GM23338 (cell line): ENCODE data around the gene KCNQ1OT1. TPM values are rescaled to one million over a fixed set of nuclear protein-coding genes. Genes with fewer than 3 reads are reported as not detected.
A peak's percentile ranks its signal among the peaks of the same experiment; 100 is the strongest.

ENCODE experiments used
- ATAC-seq: fragments of 200-7000 bp; cut with Tn5 transposase; 3 replicates; pipeline ENCODE4 v1.9.1; 2020
- DNase-seq: peaks from one replicate; pipeline ENCODE4 v3.0.0-alpha.2; 2015; ENCODE audit warnings: low spot score
- H2AFZ ChIP-seq: fragments of 200-600 bp; sonication (generic); 2 replicates; pipeline ENCODE4 v1.8.0; 2016; ENCODE audit warnings: antibody characterized with exemption, mild to moderate bottlenecking, moderate library complexity
- H3F3A ChIP-seq: fragments of 200-600 bp; sonication (generic); replicated peaks from 2 replicates; pipeline ENCODE4 v1.8.0; 2017; ENCODE audit warnings: antibody characterized with exemption, mixed run types, low read depth
- H3K27ac ChIP-seq: fragments of 200-600 bp; sonication (generic); 2 replicates; pipeline ENCODE4 v1.6.1; 2016; ENCODE audit warnings: low read depth
- H3K27me3 ChIP-seq: fragments of 200-600 bp; sonication (generic); 2 replicates; pipeline ENCODE4 v1.8.0; 2016; ENCODE audit warnings: mild to moderate bottlenecking, mixed run types, moderate library complexity; ENCODE audit not compliant: insufficient read depth
- H3K36me3 ChIP-seq: fragments of 200-600 bp; sonication (generic); 2 replicates; pipeline ENCODE4 v1.8.0; 2016; ENCODE audit warnings: mild to moderate bottlenecking; ENCODE audit not compliant: insufficient read depth
- H3K4me1 ChIP-seq: fragments of 200-600 bp; sonication (generic); 2 replicates; pipeline ENCODE4 v1.8.0; 2016; ENCODE audit warnings: mild to moderate bottlenecking, moderate library complexity; ENCODE audit not compliant: insufficient read depth
- H3K4me2 ChIP-seq: fragments of 200-600 bp; sonication (generic); 2 replicates; pipeline ENCODE4 v1.7.1; 2017; ENCODE audit warnings: mixed run types
- H3K4me3 ChIP-seq: fragments of 200-600 bp; sonication (generic); 2 replicates; pipeline ENCODE4 v1.6.1; 2016; ENCODE audit warnings: mixed run types
- H3K79me2 ChIP-seq: fragments of 200-600 bp; sonication (generic); replicated peaks from 2 replicates; pipeline ENCODE4 v1.8.0; 2017; ENCODE audit warnings: mild to moderate bottlenecking; ENCODE audit not compliant: insufficient read depth
- H3K9me2 ChIP-seq: fragments of 200-600 bp; sonication (generic); 2 replicates; pipeline ENCODE4 v1.8.0; 2017; ENCODE audit not compliant: insufficient read depth
- H4K20me1 ChIP-seq: fragments of 200-600 bp; sonication (generic); replicated peaks from 2 replicates; pipeline ENCODE4 v1.8.0; 2017; ENCODE audit warnings: mild to moderate bottlenecking; ENCODE audit not compliant: insufficient read depth
- H3K27ac Mint-ChIP-seq: 2 replicates; pipeline ENCODE4 v1.8.0; 2020; ENCODE audit warnings: inconsistent platforms, mild to moderate bottlenecking, moderate library complexity, mixed read lengths
- H3K27me3 Mint-ChIP-seq: 3 replicates; pipeline ENCODE4 v1.8.0; 2022; ENCODE audit warnings: low read depth, mild to moderate bottlenecking, moderate library complexity, mixed read lengths, inconsistent platforms; ENCODE audit not compliant: insufficient read depth, poor library complexity
- H3K36me3 Mint-ChIP-seq: 3 replicates; pipeline ENCODE4 v1.8.0; 2021; ENCODE audit warnings: low read depth, mild to moderate bottlenecking, inconsistent platforms, moderate library complexity, mixed read lengths
- H3K4me1 Mint-ChIP-seq: 3 replicates; pipeline ENCODE4 v1.8.0; 2020; ENCODE audit warnings: mild to moderate bottlenecking, inconsistent platforms, mixed read lengths
- H3K4me3 Mint-ChIP-seq: 3 replicates; pipeline ENCODE4 v1.8.0; 2021; ENCODE audit warnings: moderate library complexity, mild to moderate bottlenecking, inconsistent platforms, mixed read lengths
- H3K9me3 Mint-ChIP-seq: 3 replicates; pipeline ENCODE4 v1.8.0; 2020; ENCODE audit warnings: moderate library complexity, mild to moderate bottlenecking, inconsistent platforms, mixed read lengths
- CTCF ChIP-seq, 2 experiments: fragments of 200-600 bp in 1 of 2; sonication (generic) in 1 of 2; conservative IDR thresholded peaks; 2 replicates each; pipeline versions ENCODE4 v1.5.1 to v1.6.1; 2016 to 2017; ENCODE audit warnings: antibody characterized with exemption in 2 of 2, low read depth in 2 of 2, mild to moderate bottlenecking in 2 of 2, moderate library complexity in 1 of 2
- POLR2AphosphoS5 ChIP-seq: IDR thresholded peaks from 2 replicates; pipeline ENCODE4 v1.6.1; 2016; ENCODE audit warnings: antibody characterized with exemption, low read depth
- ZNF331 ChIP-seq: fragments of 250-450 bp; sonication (Bioruptor Pico); IDR thresholded peaks from 2 replicates; pipeline ENCODE4 v1.5.0; 2020; ENCODE audit warnings: low read depth, mild to moderate bottlenecking, moderate library complexity
- ZNF462 ChIP-seq: fragments of 250-450 bp; sonication (Bioruptor Pico); IDR thresholded peaks from 2 replicates; pipeline ENCODE4 v1.5.0; 2020; ENCODE audit warnings: mild to moderate bottlenecking, moderate library complexity
- polyA plus RNA-seq: library from polyadenylated mRNA; unstranded; fragments of >200 nt; fragmentation: Nextera tagmentation; extraction: Ambion mirVana; gene quantifications from 2 replicates; pipeline ENCODE4 v1.2.1, GENCODE V29; 2016
- total RNA-seq: library from RNA; depleted of rRNA; stranded (reverse); fragments of >200 nt; shearing (Covaris generic); gene quantifications from 2 replicates; pipeline ENCODE4 v1.2.3, GENCODE V29; 2014

KCNQ1OT1 gene
- total and polyA plus RNA-seq, 2 experiments from 2014 or later: 1.5 to 4.2 TPM

DNA sequence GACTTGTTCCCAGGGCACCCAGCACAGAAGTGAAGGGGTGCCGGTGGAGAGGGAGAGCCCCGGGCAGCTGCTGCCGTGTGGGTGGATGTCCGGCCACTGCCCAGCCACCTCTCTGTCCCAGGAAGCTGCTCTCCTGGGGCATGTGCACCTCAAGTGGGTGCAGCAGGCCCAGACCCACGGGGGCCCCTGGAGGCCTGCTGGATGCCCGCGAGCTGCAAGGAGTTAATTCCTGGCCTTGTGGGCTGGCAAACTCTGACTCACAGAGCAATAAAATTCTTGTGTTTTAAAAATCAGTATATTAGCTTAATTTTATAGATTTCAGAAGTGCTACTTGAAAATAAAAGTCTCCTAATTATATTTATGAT lies 37.4 kb upstream of the KCNQ1OT1 start:
- Histone ChIP-seq H3K27me3 (0 out of 2 replicates have a peak, but pooled peaks cover 6% of the 10 kb centered on the region), H3F3A (no peaks in the 10 kb centered on the region), H3K4me2 (no peak overlapping the region), H3K27ac (no peak overlapping the region), H3K4me1 (no peaks in the 10 kb centered on the region), H3K79me2 (no peaks in the 10 kb centered on the region), H3K4me3 (no peak overlapping the region), H4K20me1 (no peaks in the 10 kb centered on the region), H2AFZ (no peak overlapping the region), H3K36me3 (no peaks in the 10 kb centered on the region), H3K9me2 (no peaks in the 10 kb centered on the region)
- no peaks in the 10 kb centered on the region for H3K36me3 Mint-ChIP-seq
- no peak overlapping the region for H3K27ac Mint-ChIP-seq
- peaks cover 3% of the 10 kb centered on the region; the same call in 1 of the 3 replicates for H3K9me3 Mint-ChIP-seq
- H3K27me3 Mint-ChIP-seq: peaks cover 31% of the 10 kb centered on the region
- ATAC-seq (no peak), DNase-seq (no peak)
- 0 out of 4 replicates have a peak, but pooled peaks of 1 of the 2 experiments have one; percentile 2 for TF ChIP-seq CTCF (conservative IDR thresholded peaks at IDR 0.05; ENCODE audit: low read depth in 2 of 2)
- TF ChIP-seq ZNF462 (CRISPR knock-in tag): no peak
- H3K4me1 Mint-ChIP-seq: no peaks in the 10 kb centered on the region; the same call in 1 of the 3 replicates
- H3K4me3 Mint-ChIP-seq: no peak overlapping the region

- H3K27me3 Mint-ChIP-seq: peaks cover 31% of the 10 kb centered on the region
- ATAC-seq (no peak), DNase-seq (no peak)
- Histone ChIP-seq H3K27ac (no peak overlapping the region), H3K4me2 (no peak overlapping the region), H2AFZ (no peak overlapping the region), H3K4me1 (no peaks in the 10 kb centered on the region), H3K79me2 (no peaks in the 10 kb centered on the region), H3K9me2 (no peaks in the 10 kb centered on the region), H3K36me3 (no peaks in the 10 kb centered on the region), H3K27me3 (0 out of 2 replicates have a peak, but pooled peaks cover 6% of the 10 kb centered on the region), H4K20me1 (no peaks in the 10 kb centered on the region), H3K4me3 (no peak overlapping the region), H3F3A (no peaks in the 10 kb centered on the region)
- no peaks in the 10 kb centered on the region for H3K36me3 Mint-ChIP-seq
- H3K4me3 Mint-ChIP-seq: no peak overlapping the region
- peaks cover 3% of the 10 kb centered on the region; the same call in 1 of the 3 replicates for H3K9me3 Mint-ChIP-seq
- H3K27ac Mint-ChIP-seq: no peak overlapping the region
- no peaks in the 10 kb centered on the region; the same call in 1 of the 3 replicates for H3K4me1 Mint-ChIP-seq
- no peak for TF ChIP-seq POLR2AphosphoS5
- no peak for TF ChIP-seq ZNF331 (CRISPR knock-in tag)
Observed at GRCh38 chr11:2736577-2737225, 36.9 kb upstream of the KCNQ1OT1 start.
